Endometrium (tissue), 2 donors: ENCODE measurements around the gene DISC1.
"Not testable (repeated sequence)": the region's sequence is repeated elsewhere in the genome, so short reads cannot be mapped to it uniquely, and the experiment has no call there.

ENCODE experiments used
- FAIRE-seq: peaks from 2 replicates; lab custom pipeline; 2012; peaks lifted over from hg19 to GRCh38; lab: Jason Lieb, UNC
- donor health status: control.
- donor health status: control.

The DISC1 gene

GRCh38 chr1:231605149-231606100, 21.2 kb upstream of the DISC1 start:
- no peak for FAIRE-seq

DNA sequence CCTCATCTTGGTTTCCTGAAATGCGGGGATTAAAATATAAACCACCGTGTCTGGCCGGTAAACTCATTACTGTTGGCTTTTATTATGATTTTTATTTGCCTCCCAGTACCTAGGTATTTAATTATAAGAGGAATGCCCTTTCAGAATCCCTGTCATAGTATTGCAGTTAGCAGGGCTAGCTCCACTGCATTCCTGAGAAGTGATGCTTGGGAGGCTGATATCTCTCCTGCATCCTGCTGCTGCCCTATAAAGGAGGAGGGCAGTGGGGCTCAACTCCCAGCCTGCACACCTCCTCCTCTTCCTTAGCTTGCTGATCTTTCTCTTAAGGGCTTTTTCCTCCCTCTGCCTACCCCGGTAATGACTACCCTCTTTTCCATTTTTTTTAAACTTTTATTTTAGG, 19.9 kb upstream of the DISC1 start:
- no peak for FAIRE-seq

- FAIRE-seq, result no peak
Measured at GRCh38 chr1:231610388-231610787, 16.2 kb upstream of the DISC1 start.

DNA sequence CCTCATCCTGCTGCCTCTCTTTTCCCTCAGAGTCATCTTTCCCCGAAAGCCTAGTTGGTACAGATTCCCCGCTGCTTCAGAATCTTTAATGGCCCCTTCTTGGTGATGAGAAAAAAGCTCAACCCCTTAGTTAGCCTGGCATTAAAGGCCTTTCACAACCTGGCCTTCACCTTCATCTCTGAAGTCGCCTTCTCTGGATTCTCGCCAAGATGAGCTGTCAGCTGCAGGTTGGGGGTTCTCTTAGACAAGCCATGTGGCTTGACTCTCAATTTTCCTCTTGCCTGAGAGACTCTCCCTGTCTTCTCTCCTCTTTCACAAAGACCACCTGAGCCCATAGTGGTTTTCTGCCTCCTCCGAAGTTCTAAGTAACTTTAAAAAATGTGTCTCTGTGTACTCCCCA, 15.5 kb upstream of the DISC1 start:
- FAIRE-seq, result no peak

- no peak for FAIRE-seq
Measured at GRCh38 chr1:231611851-231612250, 14.7 kb upstream of the DISC1 start.

DNA sequence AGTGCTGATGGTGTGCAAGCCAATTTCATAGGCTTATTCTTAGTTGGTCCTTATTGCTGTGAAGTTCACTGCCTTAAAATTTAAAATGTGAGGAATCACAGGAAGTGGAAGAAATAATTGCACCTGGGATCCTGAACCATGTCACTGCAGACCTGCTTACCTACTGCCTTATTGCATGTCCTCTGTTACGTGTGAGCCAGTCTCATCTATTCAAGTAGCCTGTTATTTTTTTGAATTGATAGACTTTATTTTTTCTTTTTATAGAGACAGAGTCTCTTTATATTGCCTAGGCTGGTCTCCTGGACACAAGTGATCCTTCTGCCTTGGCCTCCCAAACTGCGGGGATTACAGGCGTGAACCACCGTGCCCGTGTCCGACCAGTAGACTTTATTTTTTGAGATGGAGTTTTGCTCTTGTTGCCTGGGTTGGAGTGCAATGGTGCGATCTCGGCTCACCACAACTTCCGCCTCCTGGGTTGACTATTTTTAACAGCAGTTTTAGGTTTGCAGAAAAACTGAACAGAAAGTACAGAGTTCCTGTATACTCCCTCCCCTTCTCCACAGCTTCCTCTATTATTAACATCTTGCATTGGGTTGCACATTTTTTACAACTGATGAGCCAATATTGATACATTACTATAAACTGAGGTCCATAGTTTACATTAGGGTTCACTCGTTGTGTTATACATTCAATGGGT, 14.0 kb upstream of the DISC1 start:
- FAIRE-seq, result no peak

DNA sequence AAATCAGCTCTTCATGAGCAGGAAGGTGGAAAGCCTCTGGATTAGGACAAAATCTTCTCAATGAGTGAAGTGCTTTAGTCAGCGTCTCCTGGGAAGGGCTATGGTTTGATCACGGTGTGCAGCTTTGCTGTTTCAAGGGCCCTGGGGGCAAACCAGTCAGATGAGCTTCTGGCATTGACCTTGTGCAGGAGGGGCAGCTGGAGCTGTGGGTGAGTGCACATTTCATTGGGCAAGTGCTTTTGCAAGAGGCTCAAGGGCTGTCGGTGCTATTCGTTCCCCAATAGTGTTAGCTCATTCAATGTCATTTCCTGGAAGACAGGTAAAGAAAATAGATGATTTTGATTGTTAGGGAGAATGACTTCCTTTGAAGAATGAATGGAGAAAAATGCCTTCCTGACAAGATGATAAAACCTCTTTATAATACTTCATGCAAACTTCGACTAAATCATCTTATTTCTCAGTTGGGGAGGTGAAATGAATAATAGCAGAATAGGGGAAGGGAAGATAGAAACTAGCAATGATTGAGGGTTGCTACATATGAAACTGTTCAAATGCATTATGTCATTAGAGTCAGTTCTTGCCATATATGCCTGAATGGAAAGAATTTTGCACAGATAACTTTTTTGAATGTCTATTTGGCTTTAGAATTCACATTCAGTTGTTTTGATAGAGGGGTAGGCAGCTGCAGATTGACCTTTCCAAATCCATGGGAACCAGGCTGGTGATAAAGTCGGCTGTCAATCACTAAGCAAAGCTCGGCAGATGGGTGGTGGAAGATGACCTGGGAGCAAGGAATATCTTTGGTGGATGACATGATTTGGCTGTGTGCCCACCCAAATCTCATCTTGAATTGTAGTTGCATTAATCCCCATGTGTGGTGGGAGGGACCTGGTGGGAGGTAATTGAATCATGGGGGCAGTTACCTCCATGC, 12.9 kb upstream of the DISC1 start:
- FAIRE-seq, result no peak

GRCh38 chr1:231616667-231617066, 9.9 kb upstream of the DISC1 start:
- FAIRE-seq, result no peak

GRCh38 chr1:231618609-231619256, 7.9 kb upstream of the DISC1 start:
- FAIRE-seq, result no peak

GRCh38 chr1:231619257-231619634, 7.3 kb upstream of the DISC1 start:
- FAIRE-seq, result no peak

GRCh38 chr1:231625042-231625441, 1.5 kb upstream of the DISC1 start:
- not testable (repeated sequence) for FAIRE-seq

- no peak for FAIRE-seq
Measured at GRCh38 chr1:231625975-231626534, 535 bp upstream of the DISC1 start.

DNA sequence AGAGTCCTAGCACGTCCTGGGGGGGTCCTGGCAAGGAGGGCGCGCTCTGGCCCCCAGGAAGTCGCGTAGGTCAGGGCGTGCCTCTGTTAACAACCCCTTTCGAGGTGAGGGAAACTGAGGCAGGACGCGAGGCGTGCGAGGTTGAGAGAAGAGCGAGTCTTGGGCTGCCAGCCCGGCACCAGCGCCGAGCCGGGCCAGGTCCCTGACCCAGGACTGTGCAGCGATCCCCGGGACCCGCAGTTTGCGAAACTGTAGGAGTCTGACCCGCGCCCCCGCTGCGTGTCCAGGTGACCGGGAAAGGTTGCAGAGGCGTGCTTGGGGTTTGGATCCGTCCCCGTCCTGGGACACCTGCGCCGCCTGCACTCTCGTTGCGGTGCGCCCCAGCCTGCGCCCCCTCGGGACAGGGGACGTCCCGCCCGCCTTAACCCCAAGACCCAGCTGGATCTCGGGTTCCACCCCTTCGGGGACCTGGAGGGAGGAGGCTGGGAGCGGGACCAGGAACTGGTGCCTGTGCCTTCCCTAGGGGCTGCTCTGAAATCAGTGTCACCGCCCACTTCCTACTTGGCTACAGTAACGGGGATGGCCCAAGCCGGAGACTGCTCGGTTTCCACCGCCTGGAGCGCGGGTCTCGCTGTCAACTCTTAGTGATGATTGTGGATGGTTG, 493 bp downstream of the DISC1 start:
- no peak for FAIRE-seq

DNA sequence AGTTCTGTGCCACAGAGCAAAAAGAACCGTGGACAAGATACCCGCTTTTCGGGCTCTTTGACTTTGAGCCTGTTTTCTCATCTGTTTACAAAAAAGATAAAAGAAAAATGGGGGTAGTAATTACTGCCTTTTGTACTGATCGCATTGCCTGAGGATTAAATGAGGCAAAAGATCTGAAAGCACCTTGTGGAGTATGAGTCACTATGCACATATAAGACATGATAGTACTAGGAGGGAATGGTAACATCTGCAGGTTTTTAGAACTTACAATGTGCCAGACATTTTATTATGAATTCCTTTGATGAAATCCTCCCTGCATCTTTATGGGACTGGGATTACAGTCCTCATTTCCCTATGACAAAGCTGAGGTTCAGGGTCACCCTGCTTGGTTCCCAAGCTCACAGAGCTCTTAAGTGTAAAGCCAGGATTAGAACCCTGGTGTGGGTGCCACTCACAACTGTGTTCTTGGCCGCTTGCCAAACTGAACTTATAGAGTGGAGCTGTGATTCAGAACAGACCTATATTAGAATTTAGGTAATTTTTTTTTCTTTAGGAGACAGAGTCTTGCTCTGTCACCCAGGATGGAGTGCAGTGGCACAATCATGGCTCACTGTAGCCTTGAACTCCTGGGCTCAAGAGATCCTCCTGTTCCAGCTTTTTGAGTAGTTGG, 1.8 kb downstream of the DISC1 start:
- peak; percentile 66 for FAIRE-seq

GRCh38 chr1:231629132-231629531, 2.5 kb downstream of the DISC1 start:
- FAIRE-seq, result peak; percentile 23

DNA sequence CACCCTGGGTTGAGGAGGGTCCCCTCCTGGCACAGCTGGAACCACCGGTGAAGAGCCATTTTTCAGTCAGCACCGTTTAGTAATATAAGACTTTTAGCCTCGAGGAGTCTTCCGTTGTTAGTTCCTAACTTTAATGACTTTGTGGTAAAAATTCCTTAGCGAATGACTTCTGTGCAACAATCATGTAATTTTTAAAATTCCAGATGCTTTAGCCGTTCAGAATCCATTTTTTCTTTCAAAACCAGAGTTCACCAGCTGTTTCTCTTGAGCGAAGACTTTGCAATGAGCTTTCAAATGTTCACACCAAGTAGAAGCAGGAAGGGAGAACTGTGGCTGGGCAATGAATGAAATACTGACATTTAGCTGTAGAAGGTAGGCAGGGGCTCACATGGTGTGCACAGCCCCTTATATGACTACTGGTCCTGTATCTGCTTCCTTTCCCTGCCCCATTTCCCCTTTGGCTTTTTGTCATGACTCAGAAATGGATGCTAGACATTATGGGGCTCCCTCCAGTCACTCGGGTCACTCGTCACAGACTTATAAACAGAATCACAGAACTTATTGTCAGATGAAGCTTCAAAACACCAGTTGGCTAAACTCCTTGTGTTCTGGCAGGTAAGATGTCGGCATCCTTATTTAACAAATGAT, 4.1 kb downstream of the DISC1 start:
- FAIRE-seq, result no peak

DNA sequence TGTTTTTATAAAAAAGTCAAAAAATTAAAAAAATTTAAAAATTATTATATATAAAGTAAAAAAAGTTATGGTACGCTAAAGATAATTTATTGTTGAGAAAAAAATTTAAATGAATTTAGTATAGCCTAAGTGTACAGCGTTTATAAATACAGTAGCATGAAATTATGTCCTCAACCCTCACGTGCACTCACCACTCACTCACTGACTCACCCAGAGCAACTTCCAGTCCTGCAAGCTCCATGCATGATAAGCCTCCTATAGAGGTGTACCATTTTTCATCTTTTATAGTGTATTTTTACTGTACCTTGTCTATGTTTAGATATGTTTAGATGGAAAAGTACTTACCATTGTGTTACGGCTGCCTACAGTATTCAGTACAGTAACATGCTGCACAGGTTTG, 5.1 kb downstream of the DISC1 start:
- peak; percentile 58 for FAIRE-seq

DNA sequence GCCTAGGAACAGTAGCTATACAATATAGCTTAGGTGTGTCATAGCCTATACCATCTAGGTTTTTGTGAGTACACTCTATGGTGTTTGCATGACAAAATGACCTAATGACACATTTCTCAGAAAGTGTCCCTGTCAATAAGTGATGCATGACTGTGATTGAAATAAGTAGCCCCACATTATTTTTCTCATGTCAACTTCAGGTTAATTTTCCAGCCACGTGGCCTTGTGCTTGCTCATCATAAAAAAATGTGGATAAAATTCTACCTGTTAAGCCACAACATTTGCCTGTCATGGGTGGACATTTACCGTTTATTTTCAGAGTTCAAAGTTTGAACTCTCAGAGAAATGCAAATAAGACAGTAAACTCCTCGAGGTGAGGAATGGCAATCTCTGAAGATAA, 5.5 kb downstream of the DISC1 start:
- FAIRE-seq, result no peak

- FAIRE-seq, result no peak
Measured at GRCh38 chr1:231634323-231635013, 7.9 kb downstream of the DISC1 start.
